WTC11 (cell line): ENCODE results near the gene SLC34A1. TPM values are rescaled to one million over a fixed set of nuclear protein-coding genes. Genes with fewer than 3 reads are reported as not detected.

Experiments
- ATAC-seq: fragments of 200-7000 bp; cut with Tn5 transposase; 2 replicates; pipeline ENCODE4 v1.10.0; 2021; ENCODE audit warnings: mild to moderate bottlenecking, moderate library complexity
- CTCF ChIA-PET: fragments of 300-600 bp; sonication (Branson Sonifier 250); formaldehyde crosslinking; loops from one replicate; lab custom pipeline; 2021; ENCODE audit warnings: antibody characterized with exemption; lab: Charles Lee
- POLR2A ChIA-PET: fragments of 350-600 bp; sonication (Branson Sonifier 250); formaldehyde crosslinking; loops from one replicate; lab custom pipeline; 2021; ENCODE audit warnings: antibody characterized with exemption; lab: Charles Lee
- DNase-seq: peaks from one replicate; pipeline ENCODE4 v3.0.0; 2021; ENCODE audit warnings: low spot score
- H3K27ac Mint-ChIP-seq: 2 replicates; pipeline ENCODE4 v1.8.0; 2021; ENCODE audit warnings: mixed read lengths
- H3K27me3 Mint-ChIP-seq: 2 replicates; pipeline ENCODE4 v1.8.0; 2021; ENCODE audit warnings: low read depth, mild to moderate bottlenecking, moderate library complexity, mixed read lengths
- H3K36me3 Mint-ChIP-seq: 2 replicates; pipeline ENCODE4 v1.8.0; 2021; ENCODE audit warnings: mixed read lengths
- H3K4me1 Mint-ChIP-seq: 2 replicates; pipeline ENCODE4 v1.8.0; 2022; ENCODE audit warnings: mixed read lengths
- H3K4me3 Mint-ChIP-seq: 2 replicates; pipeline ENCODE4 v1.8.0; 2021; ENCODE audit warnings: mild to moderate bottlenecking, moderate library complexity, mixed read lengths
- H3K9me3 Mint-ChIP-seq: 2 replicates; pipeline ENCODE4 v1.8.0; 2021; ENCODE audit warnings: mixed read lengths
- ATF1 ChIP-seq: sonication (generic); formaldehyde crosslinking; IDR thresholded peaks from 2 replicates; pipeline ENCODE4 v1.8.1; 2023; ENCODE audit warnings: mild to moderate bottlenecking, moderate library complexity, missing genetic modification reagents
- CREB1 ChIP-seq: sonication (generic); formaldehyde crosslinking; IDR thresholded peaks from 2 replicates; pipeline ENCODE4 v1.8.0; 2023; ENCODE audit warnings: mild to moderate bottlenecking, missing genetic modification reagents
- CTCF ChIP-seq: fragments of 200-600 bp; IDR thresholded peaks from 2 replicates; pipeline ENCODE4 v1.8.0; 2022; ENCODE audit warnings: antibody characterized with exemption
- ELF4 ChIP-seq: sonication (generic); formaldehyde crosslinking; IDR thresholded peaks from 2 replicates; pipeline ENCODE4 v1.8.1; 2022; ENCODE audit warnings: low read depth, mild to moderate bottlenecking, moderate library complexity, missing genetic modification reagents
- EMX1 ChIP-seq: fragments of 250-450 bp; sonication (Bioruptor Pico); IDR thresholded peaks from 2 replicates; pipeline ENCODE4 v1.8.0; 2021; ENCODE audit warnings: mild to moderate bottlenecking
- FOXK1 ChIP-seq: sonication (generic); formaldehyde crosslinking; IDR thresholded peaks from 2 replicates; pipeline ENCODE4 v1.8.0; 2022; ENCODE audit warnings: mild to moderate bottlenecking, moderate library complexity, missing genetic modification reagents
- GABPB1 ChIP-seq: sonication (generic); formaldehyde crosslinking; IDR thresholded peaks from 2 replicates; pipeline ENCODE4 v1.8.1; 2023; ENCODE audit warnings: mild to moderate bottlenecking, missing genetic modification reagents
- GRHL2 ChIP-seq: fragments of 250-450 bp; sonication (Bioruptor Pico); IDR thresholded peaks from 2 replicates; pipeline ENCODE4 v1.8.0; 2022; ENCODE audit warnings: mild to moderate bottlenecking, moderate library complexity; ENCODE audit not compliant: insufficient replicate concordance, severe bottlenecking
- JUN ChIP-seq: sonication (generic); formaldehyde crosslinking; IDR thresholded peaks from 2 replicates; pipeline ENCODE4 v1.8.0; 2023; ENCODE audit warnings: mild to moderate bottlenecking, missing genetic modification reagents
- NFYB ChIP-seq: sonication (generic); formaldehyde crosslinking; conservative IDR thresholded peaks from 2 replicates; pipeline ENCODE4 v1.8.0; 2022; ENCODE audit warnings: low read depth, missing genetic modification reagents
- NR3C1 ChIP-seq: sonication (generic); formaldehyde crosslinking; conservative IDR thresholded peaks from 2 replicates; pipeline ENCODE4 v1.8.1; 2023; ENCODE audit warnings: low read depth, mild to moderate bottlenecking, missing genetic modification reagents
- PRRX2 ChIP-seq: fragments of 250-450 bp; sonication (Bioruptor Pico); IDR thresholded peaks from 2 replicates; pipeline ENCODE4 v1.8.0; 2021; ENCODE audit warnings: mild to moderate bottlenecking
- TP53 ChIP-seq: sonication (generic); formaldehyde crosslinking; IDR thresholded peaks from 2 replicates; pipeline ENCODE4 v1.8.1; 2023; ENCODE audit warnings: mild to moderate bottlenecking, missing genetic modification reagents
- ZBTB21 ChIP-seq: sonication (generic); formaldehyde crosslinking; IDR thresholded peaks from 2 replicates; pipeline ENCODE4 v1.8.1; 2023; ENCODE audit warnings: mild to moderate bottlenecking, missing genetic modification reagents, borderline replicate concordance
- ZNF219 ChIP-seq: sonication (generic); formaldehyde crosslinking; IDR thresholded peaks from 2 replicates; pipeline ENCODE4 v1.8.0; 2023; ENCODE audit warnings: missing genetic modification reagents, mild to moderate bottlenecking, borderline replicate concordance
- ZNF317 ChIP-seq: sonication (generic); formaldehyde crosslinking; IDR thresholded peaks from 2 replicates; pipeline ENCODE4 v1.8.1; 2023; ENCODE audit warnings: low read depth, mild to moderate bottlenecking, moderate library complexity, missing genetic modification reagents, borderline replicate concordance
- total RNA-seq: library from RNA; stranded (reverse); gene quantifications from 3 replicates; pipeline ENCODE4 v1.2.3, GENCODE V29; 2021
- TF ChIP-seq, protein P1 (sequence below): sonication (generic); formaldehyde crosslinking; IDR thresholded peaks from 2 replicates; pipeline ENCODE4 v1.8.1; 2023; ENCODE audit warnings: mild to moderate bottlenecking, missing genetic modification reagents, moderate library complexity
- TF ChIP-seq, protein P2 (sequence below): sonication (generic); formaldehyde crosslinking; IDR thresholded peaks from 2 replicates; pipeline ENCODE4 v1.8.1; 2023; ENCODE audit warnings: mild to moderate bottlenecking, missing genetic modification reagents
- TF ChIP-seq, protein P3 (sequence below): fragments of 250-450 bp; sonication (Bioruptor Pico); IDR thresholded peaks from 2 replicates; pipeline ENCODE4 v1.9.0; 2021; ENCODE audit warnings: mild to moderate bottlenecking

The SLC34A1 gene
- total RNA-seq, 1 experiment from 2014 or later, result not detected

DNA sequence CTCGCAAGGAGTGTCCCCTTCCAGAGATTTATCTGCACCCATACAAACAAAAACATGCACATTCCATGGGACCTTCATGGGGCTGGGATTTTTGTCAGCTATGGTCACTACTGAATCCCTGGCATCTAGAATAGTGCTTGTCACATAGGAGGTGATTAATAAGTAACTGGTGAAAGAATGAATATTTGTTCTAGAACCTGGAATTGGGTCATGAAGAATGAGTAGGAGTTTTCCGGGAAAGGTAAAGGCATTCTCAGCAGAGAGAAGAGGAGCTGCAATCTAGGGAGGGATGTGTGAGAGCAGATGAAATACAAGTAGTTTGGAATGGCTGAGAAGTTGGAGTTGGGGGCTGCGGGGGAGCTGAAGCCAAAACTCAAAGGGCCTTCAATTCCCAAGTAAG is 30.0 kb upstream of the SLC34A1 start:
- Mint-ChIP-seq H3K4me1 (peaks cover 21% of the 10 kb centered on the region), H3K36me3 (peaks cover 6% of the 10 kb centered on the region), H3K4me3 (no peak overlapping the region), H3K27ac (no peak overlapping the region), H3K9me3 (peaks cover 14% of the 10 kb centered on the region), H3K27me3 (peaks cover 28% of the 10 kb centered on the region)
- DNase-seq (no peak), ATAC-seq (no peak)
- TF ChIP-seq, protein P1, sequence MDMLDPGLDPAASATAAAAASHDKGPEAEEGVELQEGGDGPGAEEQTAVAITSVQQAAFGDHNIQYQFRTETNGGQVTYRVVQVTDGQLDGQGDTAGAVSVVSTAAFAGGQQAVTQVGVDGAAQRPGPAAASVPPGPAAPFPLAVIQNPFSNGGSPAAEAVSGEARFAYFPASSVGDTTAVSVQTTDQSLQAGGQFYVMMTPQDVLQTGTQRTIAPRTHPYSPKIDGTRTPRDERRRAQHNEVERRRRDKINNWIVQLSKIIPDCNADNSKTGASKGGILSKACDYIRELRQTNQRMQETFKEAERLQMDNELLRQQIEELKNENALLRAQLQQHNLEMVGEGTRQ (CRISPR knock-in tag), result no peak
- TF ChIP-seq EMX1 (CRISPR knock-in tag) (no peak), GABPB1 (CRISPR knock-in tag) (0 out of 2 replicates have a peak, but pooled peaks have one; percentile 11), GRHL2 (CRISPR knock-in tag) (no peak)
- CTCF ChIA-PET, result interaction anchor here (0.8 to 4.7 kb wide), 3 partner anchors 36 to 44 kb away, joined by 3 to 25 read pairs (median 3); no protein-coding TSS in a partner anchor
- POLR2A ChIA-PET, result no interaction called here

DNA sequence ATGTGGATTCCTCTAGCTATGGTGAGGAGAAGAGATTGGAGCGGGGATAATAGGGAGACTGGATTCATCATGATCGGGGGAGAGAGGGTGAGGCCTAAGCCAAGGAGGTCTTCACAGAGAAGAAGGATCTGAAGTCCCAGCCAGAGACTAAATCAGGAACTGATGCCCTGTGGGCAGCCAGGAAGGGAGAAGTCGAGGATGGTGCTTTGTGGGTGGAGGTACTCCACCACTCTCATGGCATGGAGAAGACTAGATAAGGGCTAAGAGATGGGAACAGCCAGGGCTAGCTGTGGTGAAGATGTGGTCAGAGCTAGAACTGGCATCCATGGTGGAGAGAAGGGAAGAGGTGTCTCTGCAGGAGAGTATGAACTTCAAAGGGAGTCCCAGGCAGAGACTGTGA is 29.5 kb upstream of the SLC34A1 start:
- H3K27ac Mint-ChIP-seq, result no peak overlapping the region
- POLR2A ChIA-PET, result no interaction called here

GRCh38 chr5:177355162-177355867 is 28.9 kb upstream of the SLC34A1 start:
- ChIA-PET POLR2A (no interaction called here), CTCF (interaction anchor here (0.9 to 1.4 kb wide), 4 partner anchors 15 to 269 kb away, joined by 3 to 6 read pairs (median 4); no protein-coding TSS in a partner anchor)
- DNase-seq (no peak), ATAC-seq (no peak)
- Mint-ChIP-seq H3K27me3 (peaks cover 28% of the 10 kb centered on the region), H3K4me3 (no peak overlapping the region), H3K36me3 (no peaks in the 10 kb centered on the region), H3K9me3 (peaks cover 14% of the 10 kb centered on the region), H3K27ac (no peak overlapping the region), H3K4me1 (peaks cover 10% of the 10 kb centered on the region)
- TF ChIP-seq ZNF317 (no peak), JUN (no peak), CTCF (no peak), FOXK1 (no peak), NR3C1 (CRISPR knock-in tag) (no peak), TP53 (no peak), ELF4 (CRISPR knock-in tag) (no peak), ZBTB21 (CRISPR knock-in tag) (no peak), CREB1 (CRISPR knock-in tag) (no peak), NFYB (CRISPR knock-in tag) (no peak), PRRX2 (CRISPR knock-in tag) (no peak)
- TF ChIP-seq, protein P2, sequence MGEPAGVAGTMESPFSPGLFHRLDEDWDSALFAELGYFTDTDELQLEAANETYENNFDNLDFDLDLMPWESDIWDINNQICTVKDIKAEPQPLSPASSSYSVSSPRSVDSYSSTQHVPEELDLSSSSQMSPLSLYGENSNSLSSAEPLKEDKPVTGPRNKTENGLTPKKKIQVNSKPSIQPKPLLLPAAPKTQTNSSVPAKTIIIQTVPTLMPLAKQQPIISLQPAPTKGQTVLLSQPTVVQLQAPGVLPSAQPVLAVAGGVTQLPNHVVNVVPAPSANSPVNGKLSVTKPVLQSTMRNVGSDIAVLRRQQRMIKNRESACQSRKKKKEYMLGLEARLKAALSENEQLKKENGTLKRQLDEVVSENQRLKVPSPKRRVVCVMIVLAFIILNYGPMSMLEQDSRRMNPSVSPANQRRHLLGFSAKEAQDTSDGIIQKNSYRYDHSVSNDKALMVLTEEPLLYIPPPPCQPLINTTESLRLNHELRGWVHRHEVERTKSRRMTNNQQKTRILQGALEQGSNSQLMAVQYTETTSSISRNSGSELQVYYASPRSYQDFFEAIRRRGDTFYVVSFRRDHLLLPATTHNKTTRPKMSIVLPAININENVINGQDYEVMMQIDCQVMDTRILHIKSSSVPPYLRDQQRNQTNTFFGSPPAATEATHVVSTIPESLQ (CRISPR knock-in tag), result no peak
- TF ChIP-seq, protein P3, sequence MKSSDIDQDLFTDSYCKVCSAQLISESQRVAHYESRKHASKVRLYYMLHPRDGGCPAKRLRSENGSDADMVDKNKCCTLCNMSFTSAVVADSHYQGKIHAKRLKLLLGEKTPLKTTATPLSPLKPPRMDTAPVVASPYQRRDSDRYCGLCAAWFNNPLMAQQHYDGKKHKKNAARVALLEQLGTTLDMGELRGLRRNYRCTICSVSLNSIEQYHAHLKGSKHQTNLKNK (CRISPR knock-in tag), result no peak

More for the DNA sequence above, 29.5 kb upstream of the SLC34A1 start:
- CTCF ChIA-PET, result interaction anchor here (0.8 to 4.7 kb wide), 3 partner anchors 36 to 45 kb away, joined by 3 to 25 read pairs (median 3); no protein-coding TSS in a partner anchor
- peaks cover 3% of the 10 kb centered on the region for H3K36me3 Mint-ChIP-seq
- H3K27me3 Mint-ChIP-seq, result peaks cover 28% of the 10 kb centered on the region
- ATAC-seq, result no peak
- H3K4me1 Mint-ChIP-seq, result peaks cover 16% of the 10 kb centered on the region
- peaks cover 14% of the 10 kb centered on the region for H3K9me3 Mint-ChIP-seq
- no peak for TF ChIP-seq ZNF219 (CRISPR knock-in tag)
- no peak for TF ChIP-seq ATF1 (CRISPR knock-in tag)
- no peak overlapping the region for H3K4me3 Mint-ChIP-seq
- DNase-seq, result no peak
